Measurements from ENCODE around the gene SNX24.
"Not testable (repeated sequence)": the region's sequence is repeated elsewhere in the genome, so short reads cannot be mapped to it uniquely, and the experiment has no call there.

SNX24 gene, protein sequence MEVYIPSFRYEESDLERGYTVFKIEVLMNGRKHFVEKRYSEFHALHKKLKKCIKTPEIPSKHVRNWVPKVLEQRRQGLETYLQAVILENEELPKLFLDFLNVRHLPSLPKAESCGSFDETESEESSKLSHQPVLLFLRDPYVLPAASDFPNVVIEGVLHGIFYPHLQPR

DNA sequence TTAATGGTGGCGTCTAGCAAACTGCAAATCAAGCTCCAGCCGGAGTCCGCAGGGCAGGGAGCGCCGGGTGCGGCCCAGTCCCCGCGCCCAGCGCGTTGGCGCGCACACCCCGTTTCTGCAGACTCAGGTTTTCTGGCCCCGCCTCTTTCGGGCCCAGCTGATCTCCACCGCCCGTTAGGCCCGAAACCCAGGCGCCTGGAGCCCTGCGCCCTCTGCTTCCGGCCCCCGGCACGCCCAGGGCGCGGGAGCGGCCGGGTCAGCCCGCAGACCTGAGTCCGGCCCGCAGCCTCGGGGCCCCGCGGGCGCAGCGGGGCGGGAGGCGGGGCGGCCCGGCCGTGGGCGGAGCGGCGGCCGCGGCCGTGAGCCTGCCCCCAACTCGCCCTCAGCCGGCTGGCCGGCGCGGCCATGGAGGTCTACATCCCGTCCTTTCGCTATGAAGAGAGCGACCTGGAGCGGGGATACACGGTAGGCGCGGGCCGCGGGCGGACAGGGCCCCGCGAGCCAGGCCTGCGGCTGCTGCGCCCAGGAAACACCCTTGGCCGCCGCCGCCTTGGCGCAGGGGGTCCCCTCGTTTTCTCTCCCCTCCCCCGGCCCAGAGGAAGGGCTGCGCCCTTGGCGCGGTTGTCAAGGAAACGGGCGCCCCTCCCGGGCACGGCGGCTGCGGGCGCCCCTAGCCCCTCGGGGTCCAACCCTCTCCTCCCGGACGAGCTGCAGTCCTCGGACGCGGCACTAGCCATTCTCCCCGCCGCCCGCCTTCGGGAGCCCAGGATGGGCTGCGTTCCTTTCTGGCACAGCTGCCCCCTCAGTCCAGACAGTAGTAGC lies at the start of gene SNX24:
Gene SNX24, plus strand, starts transcription at position 385 of the 822 bp plus-strand sequence. Its CDS starts 21 bp downstream, at position 406.
- peak; percentile 63 for DNase-seq (ENCODE audit: low read depth)

DNA sequence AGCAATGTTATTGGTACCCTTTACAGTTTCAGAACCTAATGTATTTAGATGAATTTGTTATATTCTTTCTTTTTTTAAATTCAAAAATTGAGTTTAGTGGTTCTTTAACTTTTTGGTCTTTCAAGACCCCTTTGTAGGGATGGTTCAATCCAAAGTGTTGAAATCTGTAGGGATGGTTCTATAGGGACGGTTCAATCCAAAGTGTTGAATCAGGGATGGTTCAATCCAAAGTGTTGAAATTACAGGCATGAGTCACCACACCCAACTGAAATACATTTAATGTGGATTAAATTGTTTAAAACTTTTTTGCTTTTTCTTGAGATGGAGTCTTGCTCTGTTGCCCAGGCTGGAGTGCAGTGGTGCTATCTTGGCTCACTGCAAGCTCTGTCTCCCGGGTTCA lies 39.9 kb upstream of the SNX24 start:
- no peak for DNase-seq (ENCODE audit: low read depth)

DNA sequence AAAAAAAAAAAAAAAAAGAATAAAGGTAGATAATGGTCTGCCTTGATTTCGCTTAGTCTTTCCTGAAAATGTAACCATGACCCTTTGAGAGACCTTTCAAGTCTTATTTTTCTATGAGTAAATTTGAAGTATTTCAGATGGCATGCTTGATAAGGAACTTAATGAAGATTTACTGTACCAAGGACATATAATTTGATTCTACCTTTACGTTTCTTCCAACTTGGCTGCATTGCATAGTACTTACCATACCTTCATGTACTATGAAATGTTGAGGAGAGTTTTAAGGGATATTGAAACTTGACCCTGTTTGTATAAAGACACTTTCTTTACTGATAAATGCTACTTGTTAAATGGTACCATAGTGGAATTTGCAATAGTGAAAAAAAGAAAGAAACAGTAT lies 35.0 kb upstream of the SNX24 start:
- DNase-seq (ENCODE audit: low read depth) = no peak

DNA sequence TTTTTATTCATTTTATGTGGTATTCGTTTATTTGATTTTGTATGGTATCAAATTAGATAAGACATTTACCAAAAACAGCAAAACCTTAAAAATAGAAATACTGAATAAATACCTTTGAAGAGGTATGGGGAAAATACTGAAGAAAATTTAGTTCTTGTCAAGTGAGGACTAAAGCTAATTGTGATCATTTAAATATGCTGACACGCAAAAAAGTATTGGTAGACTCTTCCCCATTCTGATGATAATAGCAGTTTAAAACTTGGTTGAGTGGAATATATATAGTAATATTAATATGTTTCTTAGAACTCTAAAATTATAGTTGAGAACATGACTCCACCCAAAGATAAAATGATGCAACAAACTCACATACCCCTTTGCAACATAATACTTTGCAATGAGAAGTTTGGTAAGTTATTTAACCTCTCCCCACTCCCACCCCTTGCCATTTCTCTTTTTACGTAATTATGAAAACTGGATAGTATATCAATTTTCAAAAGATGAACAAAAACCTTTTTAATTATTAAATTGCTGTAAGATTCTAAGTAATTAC lies 30.1 kb upstream of the SNX24 start:
- DNase-seq (ENCODE audit: low read depth) = no peak

DNA sequence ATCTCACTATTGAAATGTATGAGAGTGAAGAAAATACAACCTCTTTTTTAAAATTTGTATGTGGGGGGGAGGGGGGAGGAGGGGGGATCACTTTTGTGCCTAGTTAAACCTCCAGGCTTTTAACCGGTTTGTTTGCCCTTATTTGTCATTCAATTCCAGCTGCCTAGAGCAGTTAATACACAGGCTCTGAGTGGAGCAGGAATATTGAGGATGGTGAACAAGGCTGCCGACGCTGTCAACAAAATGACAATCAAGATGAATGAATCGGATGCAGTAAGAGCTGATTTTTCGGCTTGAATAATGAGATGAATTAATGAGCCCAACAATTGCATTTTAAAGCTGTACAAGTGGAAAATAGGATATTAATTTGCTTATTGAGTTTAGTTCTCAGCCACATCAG lies 28.7 kb upstream of the SNX24 start:
- DNase-seq (ENCODE audit: low read depth) = no peak

DNA sequence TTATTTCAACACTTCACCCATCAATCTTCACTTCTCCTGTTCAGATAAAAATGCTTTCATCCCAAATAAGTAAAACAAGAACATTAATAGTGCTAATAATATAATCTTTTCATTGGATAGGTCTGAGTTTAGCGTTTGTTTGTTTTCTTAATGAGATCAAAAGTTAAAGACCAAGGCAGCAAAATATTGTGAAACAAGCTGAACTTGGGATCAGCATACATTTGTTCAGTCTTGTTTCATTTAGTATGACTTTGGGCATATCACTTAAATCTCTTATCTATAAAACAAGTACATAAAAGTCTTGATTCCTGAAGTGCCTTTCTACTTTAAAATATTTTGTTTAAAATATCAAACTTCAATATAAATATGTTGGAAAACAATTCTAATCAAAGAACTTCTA lies 13.4 kb upstream of the SNX24 start:
- no peak for DNase-seq (ENCODE audit: low read depth)

DNA sequence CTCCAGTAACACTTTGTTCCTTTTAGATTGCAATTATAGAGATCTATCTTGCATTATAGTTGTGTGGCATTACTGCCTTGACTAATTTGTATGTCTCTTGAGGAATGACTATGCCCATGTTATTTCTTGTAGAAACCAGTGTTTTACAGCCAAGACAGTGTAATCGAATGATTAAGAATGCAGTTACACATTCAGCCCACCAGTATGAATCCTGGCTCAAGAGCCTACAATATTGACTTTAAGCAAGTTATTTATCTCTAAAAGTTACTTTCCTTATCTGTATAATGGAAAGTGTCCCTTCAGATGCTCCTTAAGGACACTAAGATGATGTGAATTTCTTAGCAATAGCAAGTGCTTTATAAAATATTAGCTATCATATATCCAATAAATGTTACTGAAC lies 9.7 kb upstream of the SNX24 start:
- no peak for DNase-seq (ENCODE audit: low read depth)

DNA sequence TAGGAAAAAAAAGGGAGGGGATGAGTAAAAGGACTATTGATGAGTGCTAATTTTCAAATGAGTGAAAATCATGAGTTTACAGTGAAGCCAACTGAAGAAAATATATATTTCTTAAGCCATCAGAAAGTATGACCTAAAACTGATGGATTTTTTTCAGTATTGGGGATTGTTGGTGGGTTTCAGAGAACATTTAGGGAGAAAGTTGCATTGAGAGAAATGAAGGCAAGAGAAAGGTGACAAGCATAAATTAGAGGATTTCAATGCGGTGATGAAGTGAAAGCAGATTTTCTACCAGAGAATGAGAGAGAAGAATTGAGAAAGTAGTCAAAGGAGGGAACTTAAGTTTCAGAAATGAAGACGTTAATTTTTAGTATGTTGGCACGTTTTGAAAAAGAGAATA lies 8.5 kb upstream of the SNX24 start:
- DNase-seq (ENCODE audit: low read depth) = no peak

DNA sequence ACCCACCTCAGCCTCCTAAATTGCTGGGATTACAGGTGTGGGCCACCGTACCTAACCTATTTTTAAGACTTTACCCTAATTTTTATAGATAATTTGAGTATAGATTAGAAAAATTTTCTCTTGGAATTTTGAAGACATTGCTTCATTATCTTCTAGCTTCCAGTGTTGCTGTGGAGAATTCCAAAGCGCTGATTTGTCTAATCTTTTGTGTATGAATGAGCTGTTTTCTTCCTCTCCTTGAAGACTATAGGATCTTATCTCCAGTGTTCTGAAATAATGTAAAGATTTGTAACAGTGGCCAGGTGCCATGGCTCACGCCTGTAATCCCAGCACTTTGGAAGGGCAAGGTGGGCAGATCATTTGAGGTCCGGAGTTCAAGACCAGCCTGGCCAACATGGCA lies 5.7 kb upstream of the SNX24 start:
- DNase-seq (ENCODE audit: low read depth) = no peak

DNA sequence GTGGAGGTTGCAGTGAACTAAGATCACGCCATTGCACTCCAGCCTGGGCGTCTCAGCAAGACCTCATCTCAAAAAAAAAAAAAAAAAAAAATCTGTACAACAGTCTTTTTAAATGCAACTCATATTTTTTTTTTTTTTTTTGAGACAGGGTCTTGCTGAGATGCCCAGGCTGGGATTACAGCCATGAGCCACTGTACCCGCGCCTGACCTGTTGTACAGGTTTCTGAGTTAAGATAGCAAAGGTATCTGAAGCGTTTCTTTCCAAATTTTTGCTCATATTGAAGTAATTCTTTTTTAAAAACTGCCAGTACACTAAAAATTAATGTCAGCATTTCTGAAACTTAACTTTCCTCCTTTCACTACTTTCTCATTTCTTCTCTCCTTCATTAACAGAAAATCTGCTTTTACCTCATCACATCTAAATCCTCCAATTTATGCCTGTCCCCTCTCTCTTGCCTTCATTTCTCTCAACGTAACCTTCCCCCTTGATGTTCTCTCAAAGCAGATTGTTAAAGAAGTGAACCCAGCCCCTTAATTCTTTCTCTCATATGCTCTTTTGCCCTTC lies 3.3 kb upstream of the SNX24 start:
- DNase-seq (ENCODE audit: low read depth) = no peak

DNA sequence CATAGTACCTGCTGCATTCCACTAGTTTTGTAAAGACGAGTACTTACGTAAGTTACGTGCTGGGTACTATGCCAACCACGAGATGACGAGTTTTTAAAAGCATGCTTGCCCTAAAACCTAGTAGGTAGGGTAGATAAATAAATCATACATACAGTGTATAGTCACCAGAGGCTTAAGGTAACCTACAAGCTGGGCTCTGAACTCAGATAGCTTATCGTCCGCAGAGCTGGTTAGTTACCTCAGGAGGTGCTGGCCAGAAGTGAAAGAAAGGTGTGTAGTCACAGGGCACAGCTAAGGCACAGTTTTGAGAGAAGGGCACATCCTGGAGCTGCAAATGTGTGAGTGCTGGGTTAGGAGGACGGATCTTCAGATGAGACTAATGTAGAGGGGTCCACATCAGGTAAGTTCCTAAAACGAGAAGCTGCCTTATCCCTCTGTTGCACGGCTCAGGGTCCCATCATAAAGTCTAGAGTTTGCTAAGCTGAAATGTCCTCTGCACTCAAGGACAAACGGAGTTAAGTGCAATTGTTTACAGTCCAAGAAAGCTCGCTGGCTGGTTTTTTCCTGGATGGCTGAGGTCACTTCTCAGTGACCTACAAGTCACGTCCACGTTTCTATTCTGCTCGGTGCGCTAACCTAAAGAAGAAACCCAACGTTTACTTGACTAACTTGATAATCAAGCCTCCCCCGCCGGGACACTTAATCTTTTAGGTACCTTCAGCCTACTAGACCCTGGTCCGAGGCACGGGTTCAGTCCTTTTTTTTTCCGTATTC lies 1.1 kb upstream of the SNX24 start:
- DNase-seq (ENCODE audit: low read depth) = no peak

DNA sequence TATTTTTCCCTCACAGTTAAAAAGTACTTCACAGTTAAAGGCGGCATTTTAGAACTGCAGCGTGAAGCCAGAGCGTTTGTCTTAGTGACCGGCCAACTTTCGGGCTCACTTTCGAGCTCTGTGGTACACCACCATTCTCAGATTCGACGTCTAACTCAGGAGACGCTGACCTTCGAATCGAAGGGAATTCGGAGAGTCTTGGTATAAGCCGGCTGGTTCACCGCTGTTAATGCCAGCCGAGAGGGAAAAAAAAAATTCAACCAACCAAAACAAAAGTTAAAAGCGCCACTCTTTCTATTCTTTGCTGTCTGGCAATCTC lies 544 bp upstream of the SNX24 start:
- DNase-seq (ENCODE audit: low read depth) = no peak

DNA sequence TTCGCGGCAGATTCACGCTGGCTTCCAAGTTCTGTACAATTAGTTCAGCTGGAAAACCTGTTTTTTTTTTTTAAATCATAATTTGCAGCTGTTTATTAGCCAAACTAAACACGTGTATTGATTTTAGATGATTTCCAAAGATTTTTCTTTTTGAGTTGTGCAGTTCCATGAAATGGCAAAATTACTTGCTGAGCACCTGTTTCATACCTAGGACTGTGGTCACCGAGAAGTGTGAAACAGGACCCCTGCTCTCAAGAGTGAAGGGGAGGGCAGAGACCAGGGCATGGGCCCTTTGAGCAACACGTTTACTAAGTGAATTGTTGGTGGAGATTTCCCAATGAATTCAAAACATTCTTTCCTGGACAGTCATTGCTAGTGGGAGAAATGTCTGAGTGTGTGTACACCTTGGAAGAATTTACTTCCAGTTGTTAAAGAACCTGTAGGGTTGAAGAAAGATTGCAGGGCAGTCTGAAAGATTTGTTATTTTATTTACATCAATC lies 688 bp downstream of the SNX24 start:
- no peak for DNase-seq (ENCODE audit: low read depth)

DNA sequence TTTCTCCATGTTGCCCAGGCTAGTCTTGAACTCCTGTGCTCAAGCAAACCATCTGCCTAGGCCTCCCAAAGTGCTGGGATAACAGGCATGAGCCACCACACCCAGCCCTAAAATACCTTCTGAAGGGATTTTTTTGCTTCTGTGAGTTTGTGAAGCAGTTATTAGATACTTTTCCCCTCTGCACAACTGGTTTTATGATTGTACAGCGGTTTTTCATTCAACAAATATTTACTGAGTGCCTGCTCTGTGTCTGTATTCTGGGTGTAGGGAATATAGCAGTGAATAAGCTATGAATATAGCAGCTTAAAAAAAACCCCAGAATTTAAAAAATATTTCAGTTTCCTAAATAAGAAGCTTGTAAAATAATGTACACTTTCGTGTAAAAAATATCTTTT lies 2.3 kb downstream of the SNX24 start:
- no peak for DNase-seq (ENCODE audit: low read depth)

DNA sequence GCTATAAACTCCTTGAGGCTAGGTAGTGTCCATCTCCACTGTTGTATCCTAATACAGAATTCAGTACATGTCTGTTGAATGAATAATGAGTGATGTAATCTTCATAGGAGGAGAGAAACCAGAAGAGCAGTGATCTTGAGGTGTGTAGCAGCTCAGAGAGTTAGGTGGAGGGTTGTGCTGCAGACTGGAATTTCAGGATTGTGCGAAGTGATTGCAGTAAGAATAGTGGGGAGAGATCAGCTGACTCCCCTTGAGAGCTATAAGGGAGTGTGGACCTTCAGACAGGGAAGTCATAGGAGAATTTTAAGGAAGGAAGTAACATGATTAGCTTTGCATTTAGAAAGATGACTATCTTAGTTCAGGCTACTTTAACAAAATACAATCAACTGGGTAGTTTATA lies 4.4 kb downstream of the SNX24 start:
- no peak for DNase-seq (ENCODE audit: low read depth)

DNA sequence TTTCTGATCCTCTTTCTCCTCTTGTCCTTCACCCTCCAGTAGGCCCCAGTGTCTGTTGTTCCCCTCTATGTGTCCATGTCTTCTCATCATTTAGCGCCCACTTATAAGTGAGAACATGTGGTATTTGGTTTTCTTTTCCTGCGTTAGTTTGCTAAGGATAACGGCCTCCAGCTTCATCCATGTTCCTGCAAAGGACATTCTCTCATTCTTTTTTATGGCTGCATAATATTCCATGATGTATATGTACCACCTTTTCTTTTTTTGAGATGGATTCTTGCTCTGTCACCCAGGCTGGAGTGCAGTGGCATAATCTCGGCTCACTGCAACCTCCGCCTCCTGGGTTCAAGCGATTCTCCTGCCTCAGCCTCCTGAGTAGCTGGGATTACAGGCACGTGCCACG lies 12.1 kb downstream of the SNX24 start:
- not testable (repeated sequence) for DNase-seq (ENCODE audit: low read depth)

DNA sequence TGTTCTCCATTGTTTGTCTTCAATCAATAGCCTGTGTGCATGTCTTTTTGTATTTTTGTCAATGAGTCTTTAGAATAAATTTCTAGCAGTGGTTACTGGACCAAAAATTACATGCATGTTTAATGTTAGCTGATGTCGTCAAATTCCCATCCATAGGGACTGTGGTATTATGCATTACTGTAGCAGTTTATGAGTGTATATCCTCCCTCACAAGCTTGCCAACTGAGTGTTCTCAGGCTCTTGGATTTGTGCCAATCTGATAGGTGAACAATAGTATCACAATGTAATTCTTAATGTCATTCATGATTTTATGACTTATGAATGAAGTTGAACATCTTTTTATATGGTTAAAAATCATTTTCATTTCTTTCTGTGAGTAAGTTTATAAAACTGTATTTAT lies 13.0 kb downstream of the SNX24 start:
- DNase-seq (ENCODE audit: low read depth) = no peak

DNA sequence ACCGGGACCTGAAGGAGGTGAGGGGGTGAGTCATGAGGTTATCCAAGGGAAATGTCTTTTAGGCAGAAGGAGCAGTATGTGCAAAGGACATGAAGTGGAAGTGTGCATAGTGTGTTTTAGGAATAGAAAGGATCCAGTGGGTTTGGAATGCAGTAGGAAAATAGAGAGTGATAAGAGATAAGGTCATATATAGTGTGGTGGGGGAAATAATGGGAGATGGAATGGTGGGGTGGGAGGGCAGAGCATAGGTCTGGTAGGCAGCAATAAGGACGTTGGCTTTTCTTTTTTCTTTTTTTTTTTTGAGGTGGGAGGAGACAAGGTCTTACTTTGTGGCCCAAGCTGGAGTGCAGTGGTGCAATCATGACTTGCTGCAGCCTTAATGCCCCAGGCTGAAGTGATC lies 17.8 kb downstream of the SNX24 start:
- no peak for DNase-seq (ENCODE audit: low read depth)

DNA sequence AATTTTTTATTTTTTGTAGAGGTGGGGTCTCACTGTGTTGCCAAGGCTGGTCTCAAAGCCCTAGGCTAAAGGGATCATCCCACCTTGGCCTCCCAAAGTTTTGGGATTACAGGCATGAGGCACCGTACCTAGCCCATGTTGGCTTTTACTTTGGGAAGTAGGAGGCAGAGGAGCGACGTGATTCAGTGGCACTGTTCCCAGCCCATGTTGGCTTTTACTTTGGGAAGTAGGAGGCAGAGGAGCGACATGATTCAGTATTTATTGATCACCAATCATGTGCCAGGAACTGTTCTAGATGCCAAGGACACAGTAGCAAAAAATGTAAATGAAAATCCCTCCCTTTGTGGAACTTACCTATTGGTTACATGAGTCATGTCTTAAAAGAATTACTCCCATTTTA lies 18.3 kb downstream of the SNX24 start:
- no peak for DNase-seq (ENCODE audit: low read depth)

DNA sequence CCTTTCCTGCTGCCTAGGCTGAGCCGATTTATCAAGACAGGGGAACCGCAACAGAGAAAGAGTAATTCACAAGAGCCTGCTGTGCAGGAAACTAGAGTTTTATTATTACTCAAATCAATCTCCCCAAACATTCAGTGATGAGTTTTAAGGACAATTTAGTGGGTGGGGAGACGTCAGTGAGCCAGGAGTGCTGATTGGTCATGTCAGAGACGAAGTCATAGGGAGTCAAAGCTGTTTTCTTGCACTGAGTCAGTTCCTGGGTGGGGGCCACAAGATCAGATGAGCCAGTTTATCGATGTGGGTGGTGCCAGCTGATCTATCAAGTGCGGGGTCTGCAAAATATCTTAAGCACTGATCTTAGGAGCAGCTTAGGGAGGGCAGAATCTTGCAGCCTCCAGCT lies 19.0 kb downstream of the SNX24 start:
- DNase-seq (ENCODE audit: low read depth) = no peak

DNA sequence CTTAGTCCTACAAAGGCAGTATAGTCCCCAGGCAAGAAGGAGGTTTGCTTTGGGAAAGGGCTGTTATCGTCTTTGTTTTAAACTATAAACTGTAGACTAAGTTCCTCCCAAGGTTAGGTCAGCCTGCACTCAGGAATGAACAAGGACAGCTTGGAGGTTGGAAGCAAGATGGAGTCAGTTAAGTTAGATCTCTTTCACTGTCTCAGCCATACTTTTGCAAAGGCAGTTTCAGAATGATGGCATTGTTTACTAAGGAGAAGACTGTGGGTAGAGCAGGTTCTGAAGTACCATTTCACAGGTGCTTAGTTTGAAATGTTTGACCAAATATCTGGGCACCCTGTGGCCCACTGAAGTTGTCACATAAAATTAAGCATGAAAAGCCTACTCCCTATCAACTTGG lies 19.4 kb downstream of the SNX24 start:
- DNase-seq (ENCODE audit: low read depth) = no peak

DNA sequence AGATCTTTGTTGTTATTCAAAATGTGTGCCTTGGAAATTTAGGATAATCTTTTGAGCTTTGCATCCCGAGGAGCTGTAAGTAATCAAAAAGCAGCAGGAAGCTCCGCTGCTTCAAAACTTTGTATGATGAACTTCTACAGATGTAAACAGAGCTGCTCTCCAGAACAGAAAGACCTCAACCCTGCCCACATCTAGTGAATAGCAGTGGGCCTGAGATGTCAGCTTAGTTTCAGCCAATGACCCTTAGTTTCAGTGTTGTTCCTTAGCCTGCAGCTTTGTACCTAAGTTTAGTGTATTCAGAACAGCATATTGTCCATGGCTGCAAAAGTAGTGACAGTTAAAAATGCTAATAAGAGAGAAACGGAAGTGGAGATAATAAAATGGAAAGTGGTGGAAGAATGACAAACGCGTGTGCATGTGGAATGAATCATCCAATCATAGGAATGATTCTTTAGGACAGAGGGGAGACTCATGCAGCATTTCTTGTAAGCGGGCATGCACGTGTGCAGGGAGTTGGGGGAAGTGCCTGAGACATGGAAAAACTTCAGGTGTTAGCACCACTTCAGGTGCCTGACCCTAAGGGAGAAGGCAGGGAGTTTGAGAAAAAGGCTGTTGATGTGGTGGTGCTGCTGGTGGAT lies 24.9 kb downstream of the SNX24 start:
- DNase-seq (ENCODE audit: low read depth) = no peak

Data from T-helper 22 cell (primary cell).